GM12878 (cell line): ENCODE results near the gene APBA3. TPM values are rescaled to one million over a fixed set of nuclear protein-coding genes. Genes with fewer than 3 reads are reported as not detected.
A peak's percentile ranks its signal among the peaks of the same experiment; 100 is the strongest.

Experiments
- ATAC-seq: fragments of 200-7000 bp; cut with Tn5 transposase; 3 replicates; pipeline ENCODE4 v1.9.1; 2020; ENCODE audit warnings: mild to moderate bottlenecking, moderate library complexity
- BruUV-seq: library from RNA; stranded (reverse); fragments of 400-500 nt; replicated peaks from 2 replicates; lab custom pipeline; 2021; lab: Mats Ljungman, UMichigan
- CTCF ChIA-PET: fragments of 300-600 bp; sonication (Branson Sonifier 250); formaldehyde crosslinking; extraction: SDS; loops from one replicate; lab custom pipeline; 2021; ENCODE audit warnings: inconsistent platforms; lab: Yijun Ruan, JAX
- POLR2A ChIA-PET: fragments of 350-600 bp; formaldehyde crosslinking; extraction: SDS; loops from one replicate; lab custom pipeline; 2021; ENCODE audit warnings: inconsistent platforms; lab: Charles Lee
- RAD21 ChIA-PET: fragments of 300-600 bp; sonication (Branson Sonifier 250); formaldehyde crosslinking; loops from one replicate; lab custom pipeline; 2023; ENCODE audit warnings: antibody characterized with exemption; ENCODE audit not compliant: unreplicated experiment; lab: Charles Lee
- SMC1A ChIA-PET: fragments of 300-600 bp; sonication (Branson Sonifier 250); formaldehyde crosslinking; loops from one replicate; lab custom pipeline; 2023; ENCODE audit not compliant: unreplicated experiment, uncharacterized antibody; lab: Charles Lee
- DNase-seq: peaks from one replicate; pipeline ENCODE4 v3.0.0-alpha.2; 2011; ENCODE audit warnings: low read depth, low spot score
- FAIRE-seq: peaks from 3 replicates; lab custom pipeline; 2011; peaks lifted over from hg19 to GRCh38; lab: Jason Lieb, UNC
- H2AFZ ChIP-seq: 2 replicates; pipeline ENCODE4 v1.6.0; 2011; ENCODE audit warnings: low read depth, low read length, control low read depth; ENCODE audit not compliant: control insufficient read depth
- H3K27ac ChIP-seq: 2 replicates; pipeline ENCODE4 v1.5.1; 2011; ENCODE audit warnings: control low read depth; ENCODE audit not compliant: control insufficient read depth, insufficient read depth
- H3K27me3 ChIP-seq, 2 experiments: replicated peaks in 1 of 2; 2 replicates each; pipeline versions ENCODE4 v1.6.0 to v1.6.1; 2011; ENCODE audit warnings: low read length in 1 of 2; ENCODE audit not compliant: control insufficient read depth in 2 of 2, insufficient read depth in 2 of 2
- H3K36me3 ChIP-seq, 2 experiments: 2 replicates each; pipeline ENCODE4 v1.5.1; 2011; ENCODE audit warnings: low read length in 1 of 2; ENCODE audit not compliant: control insufficient read depth in 2 of 2, insufficient read depth in 2 of 2
- H3K4me1 ChIP-seq: 2 replicates; pipeline ENCODE4 v1.6.1; 2011; ENCODE audit warnings: mild to moderate bottlenecking, low read length, moderate library complexity, mixed read lengths; ENCODE audit not compliant: control insufficient read depth, insufficient read depth
- H3K4me2 ChIP-seq: 2 replicates; pipeline ENCODE4 v1.6.0; 2011; ENCODE audit warnings: control low read depth; ENCODE audit not compliant: control insufficient read depth, insufficient read depth
- H3K4me3 ChIP-seq: fragments of 200-600 bp; sonication (generic); 2 replicates; pipeline ENCODE4 v1.5.1; 2016
- H3K79me2 ChIP-seq: 2 replicates; pipeline ENCODE4 v1.6.0; 2011; ENCODE audit warnings: low read length; ENCODE audit not compliant: control insufficient read depth, insufficient read depth
- H3K9ac ChIP-seq: 2 replicates; pipeline ENCODE4 v1.8.0; 2011; ENCODE audit warnings: low read length, control low read depth, mixed read lengths; ENCODE audit not compliant: control insufficient read depth, insufficient read depth
- H3K9me3 ChIP-seq: replicated peaks from 3 replicates; pipeline ENCODE4 v1.5.1; 2011; ENCODE audit warnings: mild to moderate bottlenecking, low read length; ENCODE audit not compliant: control insufficient read depth, insufficient read depth
- H4K20me1 ChIP-seq: 2 replicates; pipeline ENCODE4 v1.6.0; 2011; ENCODE audit not compliant: control insufficient read depth, insufficient read depth
- BMI1 ChIP-seq: fragments of 450-650 bp; IDR thresholded peaks from 2 replicates; pipeline ENCODE4 v1.6.1; 2016; ENCODE audit warnings: mild to moderate bottlenecking, moderate library complexity, borderline replicate concordance
- HCFC1 ChIP-seq: fragments of 150-350 bp; IDR thresholded peaks from 2 replicates; pipeline ENCODE4 v1.6.1; 2014; ENCODE audit warnings: low read length
- MEF2B ChIP-seq: fragments of 450-650 bp; IDR thresholded peaks from 2 replicates; pipeline ENCODE4 v1.6.1; 2018; ENCODE audit warnings: mild to moderate bottlenecking, moderate library complexity; ENCODE audit not compliant: partially characterized antibody, poor library complexity, severe bottlenecking
- MXI1 ChIP-seq: fragments of 150-350 bp; IDR thresholded peaks from 2 replicates; pipeline ENCODE4 v1.6.1; 2011; ENCODE audit warnings: low read depth, mild to moderate bottlenecking, inconsistent platforms, low read length, improper control_type of control experiment
- PRDM15 ChIP-seq: fragments of 450-650 bp; formaldehyde crosslinking; IDR thresholded peaks from 2 replicates; pipeline ENCODE4 v1.4.0; 2020; ENCODE audit warnings: mild to moderate bottlenecking, moderate library complexity
- SMAD1 ChIP-seq: fragments of 450-650 bp; IDR thresholded peaks from 2 replicates; pipeline ENCODE4 v1.6.1; 2018; ENCODE audit warnings: mild to moderate bottlenecking, low read depth; ENCODE audit not compliant: partially characterized antibody
- SMARCA5 ChIP-seq: fragments of 450-650 bp; IDR thresholded peaks from 2 replicates; pipeline ENCODE4 v1.6.1; 2017; ENCODE audit warnings: mild to moderate bottlenecking
- TCF3 ChIP-seq: IDR thresholded peaks from 2 replicates; pipeline ENCODE4 v1.6.1; 2012; ENCODE audit warnings: low read depth, mild to moderate bottlenecking, low read length, borderline replicate concordance; ENCODE audit not compliant: insufficient read depth
- USF1 ChIP-seq: IDR thresholded peaks from 2 replicates; pipeline ENCODE4 v1.6.1; 2011; ENCODE audit warnings: borderline replicate concordance, low read depth, mild to moderate bottlenecking, moderate library complexity, mixed read lengths, low read length; ENCODE audit not compliant: insufficient read depth; ENCODE audit errors: extremely low read length
- ZNF207 ChIP-seq: fragments of 450-650 bp; IDR thresholded peaks from 2 replicates; pipeline ENCODE4 v1.6.1; 2014; ENCODE audit warnings: antibody characterized with exemption, mild to moderate bottlenecking, borderline replicate concordance
- ZNF622 ChIP-seq: fragments of 450-650 bp; IDR thresholded peaks from 2 replicates; pipeline ENCODE4 v1.6.1; 2017; ENCODE audit warnings: mild to moderate bottlenecking, inconsistent platforms
- WGBS: methylation state at CpG from one replicate; pipeline ENCODE4 v1.1.6; 2016; ENCODE audit warnings: low lambda C conversion rate; ENCODE audit not compliant: insufficient replicate concordance, insufficient coverage; ENCODE audit errors: missing lambda C conversion rate; 5-methylcytosine and 5-hydroxymethylcytosine counted together
- in situ Hi-C: fragments of 300-500 bp; cut with MboI; formaldehyde crosslinking; loops from 9 replicates; pipeline ENCODE4 v1.14.3; 2018; ENCODE audit warnings: mixed read lengths
- intact Hi-C: fragments of 100-400 bp; cut with micrococcal nuclease; formaldehyde crosslinking; loops from one replicate; pipeline ENCODE4 v1.14.2; 2022; ENCODE audit not compliant: unreplicated experiment
- polyA plus RNA-seq, 11 experiments: library from polyadenylated mRNA; depleted of rRNA in 4 of 11; unstranded in 6 of 11; stranded (reverse) in 5 of 11; fragments of >200 nt; fragmentation: Nextera tagmentation in 4 of 11; fragmentation: Illumina TruSeq in 1 of 11; extraction: Ambion mirVana in 4 of 11; extraction: Trizol in 1 of 11; gene quantifications; 1 replicate in 1 of 11; 2 replicates in 10 of 11; pipeline versions ENCODE4 v1.2.1 to v1.2.3, GENCODE V29; 2011 to 2016; ENCODE audit warnings: inconsistent platforms in 2 of 11, missing spikeins in 2 of 11, low read depth in 1 of 11
- total RNA-seq, 4 experiments: library from RNA; depleted of rRNA in 3 of 4; stranded (reverse); fragments of >200 nt in 3 of 4; fragmentation: Illumina TruSeq in 1 of 4; extraction: Trizol in 1 of 4; gene quantifications; 2 replicates each; pipeline versions ENCODE4 v1.2.1 to v1.2.3, GENCODE V29; 2013 to 2021

Gene APBA3
- total and polyA plus RNA-seq, 10 of the 15 experiments (the other 5 are each of a cell fraction or from before 2014, with no cell fraction given), result 0.31 to 36.4 (median 18.3) TPM

- Histone ChIP-seq H3K4me2 (no peak overlapping the region), H3K36me3 (no peaks in the 10 kb centered on the region)
These were observed 51.2 kb downstream of the APBA3 start for GRCh38 chr19:3710265-3710812.

More at GRCh38 chr19:3710265-3710812, 51.2 kb downstream of the APBA3 start:
- Histone ChIP-seq H3K4me3 (no peak overlapping the region), H3K4me1 (no peaks in the 10 kb centered on the region), H3K27me3 (no peaks in the 10 kb centered on the region), H3K27ac (no peak overlapping the region), H4K20me1 (no peaks in the 10 kb centered on the region), H2AFZ (no peak overlapping the region), H3K79me2 (no peaks in the 10 kb centered on the region), H3K9me3 (no peaks in the 10 kb centered on the region), H3K9ac (no peak overlapping the region)
- ChIA-PET SMC1A (no interaction called here), CTCF (interaction anchor here (0.8 kb wide), 1 partner anchor 225 kb away, joined by 4 read pairs; no protein-coding TSS in a partner anchor), POLR2A (interaction anchor here (0.7 kb wide), 1 partner anchor 207 kb away, joined by 3 read pairs; no protein-coding TSS in a partner anchor), RAD21 (interaction anchor here (0.7 to 1.1 kb wide), 2 partner anchors 14 to 225 kb away, joined by 3 read pairs; no protein-coding TSS in a partner anchor)
- DNase-seq (no peak), FAIRE-seq (no peak), ATAC-seq (peak; percentile 52)
- intact Hi-C loops, result loop anchor here (5.0 kb wide), 1 partner anchor 492 kb away; no protein-coding TSS in a partner anchor
- 43% methylated on average over 20 of the region's 20 CpGs for WGBS
- no peak for TF ChIP-seq SMARCA5
- TF ChIP-seq USF1, result no peak
- TF ChIP-seq MXI1, result no peak
- TF ChIP-seq BMI1, result no peak
- TF ChIP-seq SMAD1, result no peak
- TF ChIP-seq HCFC1, result no peak
- no peak for TF ChIP-seq ZNF622
- TF ChIP-seq MEF2B, result no peak
- TF ChIP-seq TCF3, result no peak
- TF ChIP-seq PRDM15 (CRISPR knock-in tag), result no peak
- TF ChIP-seq ZNF207, result no peak
- in situ Hi-C loops, result no loop called here
- no TSS peak for BruUV-seq
